GM12878 (cell line): ENCODE data around the gene SNX15. TPM values are rescaled to one million over a fixed set of nuclear protein-coding genes. Genes with fewer than 3 reads are reported as not detected.

Source experiments
- ATAC-seq: fragments of 200-7000 bp; cut with Tn5 transposase; 3 replicates; pipeline ENCODE4 v1.9.1; 2020; ENCODE audit warnings: mild to moderate bottlenecking, moderate library complexity
- BruUV-seq: library from RNA; stranded (reverse); fragments of 400-500 nt; replicated peaks from 2 replicates; lab custom pipeline; 2021; lab: Mats Ljungman, UMichigan
- CTCF ChIA-PET: fragments of 300-600 bp; sonication (Branson Sonifier 250); formaldehyde crosslinking; extraction: SDS; loops from one replicate; lab custom pipeline; 2021; ENCODE audit warnings: inconsistent platforms; lab: Yijun Ruan, JAX
- POLR2A ChIA-PET: fragments of 350-600 bp; formaldehyde crosslinking; extraction: SDS; loops from one replicate; lab custom pipeline; 2021; ENCODE audit warnings: inconsistent platforms; lab: Charles Lee
- RAD21 ChIA-PET: fragments of 300-600 bp; sonication (Branson Sonifier 250); formaldehyde crosslinking; loops from one replicate; lab custom pipeline; 2023; ENCODE audit warnings: antibody characterized with exemption; ENCODE audit not compliant: unreplicated experiment; lab: Charles Lee
- SMC1A ChIA-PET: fragments of 300-600 bp; sonication (Branson Sonifier 250); formaldehyde crosslinking; loops from one replicate; lab custom pipeline; 2023; ENCODE audit not compliant: unreplicated experiment, uncharacterized antibody; lab: Charles Lee
- DNase-seq: peaks from one replicate; pipeline ENCODE4 v3.0.0-alpha.2; 2011; ENCODE audit warnings: low read depth, low spot score
- FAIRE-seq: peaks from 3 replicates; lab custom pipeline; 2011; peaks lifted over from hg19 to GRCh38; lab: Jason Lieb, UNC
- H2AFZ ChIP-seq: 2 replicates; pipeline ENCODE4 v1.6.0; 2011; ENCODE audit warnings: low read depth, low read length, control low read depth; ENCODE audit not compliant: control insufficient read depth
- H3K27ac ChIP-seq: 2 replicates; pipeline ENCODE4 v1.5.1; 2011; ENCODE audit warnings: control low read depth; ENCODE audit not compliant: control insufficient read depth, insufficient read depth
- H3K27me3 ChIP-seq, 2 experiments: replicated peaks in 1 of 2; 2 replicates each; pipeline versions ENCODE4 v1.6.0 to v1.6.1; 2011; ENCODE audit warnings: low read length in 1 of 2; ENCODE audit not compliant: control insufficient read depth in 2 of 2, insufficient read depth in 2 of 2
- H3K36me3 ChIP-seq, 2 experiments: 2 replicates each; pipeline ENCODE4 v1.5.1; 2011; ENCODE audit warnings: low read length in 1 of 2; ENCODE audit not compliant: control insufficient read depth in 2 of 2, insufficient read depth in 2 of 2
- H3K4me1 ChIP-seq: 2 replicates; pipeline ENCODE4 v1.6.1; 2011; ENCODE audit warnings: mild to moderate bottlenecking, low read length, moderate library complexity, mixed read lengths; ENCODE audit not compliant: control insufficient read depth, insufficient read depth
- H3K4me2 ChIP-seq: 2 replicates; pipeline ENCODE4 v1.6.0; 2011; ENCODE audit warnings: control low read depth; ENCODE audit not compliant: control insufficient read depth, insufficient read depth
- H3K4me3 ChIP-seq: fragments of 200-600 bp; sonication (generic); 2 replicates; pipeline ENCODE4 v1.5.1; 2016
- H3K79me2 ChIP-seq: 2 replicates; pipeline ENCODE4 v1.6.0; 2011; ENCODE audit warnings: low read length; ENCODE audit not compliant: control insufficient read depth, insufficient read depth
- H3K9ac ChIP-seq: 2 replicates; pipeline ENCODE4 v1.8.0; 2011; ENCODE audit warnings: low read length, control low read depth, mixed read lengths; ENCODE audit not compliant: control insufficient read depth, insufficient read depth
- H3K9me3 ChIP-seq: replicated peaks from 3 replicates; pipeline ENCODE4 v1.5.1; 2011; ENCODE audit warnings: mild to moderate bottlenecking, low read length; ENCODE audit not compliant: control insufficient read depth, insufficient read depth
- H4K20me1 ChIP-seq: 2 replicates; pipeline ENCODE4 v1.6.0; 2011; ENCODE audit not compliant: control insufficient read depth, insufficient read depth
- ATF7 ChIP-seq: fragments of 450-650 bp; IDR thresholded peaks from 2 replicates; pipeline ENCODE4 v1.6.1; 2016; ENCODE audit warnings: low read depth, mild to moderate bottlenecking
- BRCA1 ChIP-seq: IDR thresholded peaks from 2 replicates; pipeline ENCODE4 v1.6.1; 2011; ENCODE audit warnings: low read depth, low read length, improper control_type of control experiment
- CBX3 ChIP-seq: fragments of 200-600 bp; sonication (generic); IDR thresholded peaks from 2 replicates; pipeline ENCODE4 v1.6.1; 2016; ENCODE audit warnings: low read depth, borderline replicate concordance
- FOS ChIP-seq: IDR thresholded peaks from 3 replicates; pipeline ENCODE4 v1.6.1; 2011; ENCODE audit warnings: borderline replicate concordance; ENCODE audit not compliant: insufficient read length; ENCODE audit errors: extremely low read depth
- HDAC2 ChIP-seq: fragments of 200-600 bp; sonication (generic); IDR thresholded peaks from 2 replicates; pipeline ENCODE4 v1.6.1; 2017
- RAD51 ChIP-seq: fragments of 450-650 bp; IDR thresholded peaks from 2 replicates; pipeline ENCODE4 v1.6.1; 2016; ENCODE audit warnings: moderate library complexity, mild to moderate bottlenecking, inconsistent platforms
- SMAD5 ChIP-seq: IDR thresholded peaks from 2 replicates; pipeline ENCODE4 v1.6.1; 2016; ENCODE audit warnings: antibody characterized with exemption, low read depth
- SMC3 ChIP-seq: IDR thresholded peaks from 2 replicates; pipeline ENCODE4 v1.6.1; 2011; ENCODE audit warnings: low read length, improper control_type of control experiment, borderline replicate concordance
- SPI1 ChIP-seq: IDR thresholded peaks from 2 replicates; pipeline ENCODE4 v1.6.1; 2011; ENCODE audit warnings: low read depth, mild to moderate bottlenecking, low read length, moderate library complexity, borderline replicate concordance; ENCODE audit not compliant: insufficient read depth
- STAT1 ChIP-seq: fragments of 450-650 bp; conservative IDR thresholded peaks from 2 replicates; pipeline ENCODE4 v1.6.1; 2014; ENCODE audit warnings: antibody characterized with exemption, mild to moderate bottlenecking
- TBL1XR1 ChIP-seq: IDR thresholded peaks from 2 replicates; pipeline ENCODE4 v1.6.1; 2012; ENCODE audit warnings: low read depth, low read length, improper control_type of control experiment
- WGBS: methylation state at CpG from one replicate; pipeline ENCODE4 v1.1.6; 2016; ENCODE audit warnings: low lambda C conversion rate; ENCODE audit not compliant: insufficient replicate concordance, insufficient coverage; ENCODE audit errors: missing lambda C conversion rate; 5-methylcytosine and 5-hydroxymethylcytosine counted together
- in situ Hi-C: fragments of 300-500 bp; cut with MboI; formaldehyde crosslinking; loops from 9 replicates; pipeline ENCODE4 v1.14.3; 2018; ENCODE audit warnings: mixed read lengths
- intact Hi-C: fragments of 100-400 bp; cut with micrococcal nuclease; formaldehyde crosslinking; loops from one replicate; pipeline ENCODE4 v1.14.2; 2022; ENCODE audit not compliant: unreplicated experiment
- polyA plus RNA-seq, 11 experiments: library from polyadenylated mRNA; depleted of rRNA in 4 of 11; unstranded in 6 of 11; stranded (reverse) in 5 of 11; fragments of >200 nt; fragmentation: Nextera tagmentation in 4 of 11; fragmentation: Illumina TruSeq in 1 of 11; extraction: Ambion mirVana in 4 of 11; extraction: Trizol in 1 of 11; gene quantifications; 1 replicate in 1 of 11; 2 replicates in 10 of 11; pipeline versions ENCODE4 v1.2.1 to v1.2.3, GENCODE V29; 2011 to 2016; ENCODE audit warnings: inconsistent platforms in 2 of 11, missing spikeins in 2 of 11, low read depth in 1 of 11
- total RNA-seq, 4 experiments: library from RNA; depleted of rRNA in 3 of 4; stranded (reverse); fragments of >200 nt in 3 of 4; fragmentation: Illumina TruSeq in 1 of 4; extraction: Trizol in 1 of 4; gene quantifications; 2 replicates each; pipeline versions ENCODE4 v1.2.1 to v1.2.3, GENCODE V29; 2013 to 2021
- TF ChIP-seq, protein P1 (sequence below): fragments of 450-650 bp; IDR thresholded peaks from 2 replicates; pipeline ENCODE4 v1.6.1; 2014; ENCODE audit warnings: mild to moderate bottlenecking
- TF ChIP-seq, protein P2 (sequence below): fragments of 450-650 bp; IDR thresholded peaks from 2 replicates; pipeline ENCODE4 v1.6.1; 2017; ENCODE audit warnings: antibody characterized with exemption, mild to moderate bottlenecking, moderate library complexity
- TF ChIP-seq, protein P3 (sequence below): fragments of 450-650 bp; IDR thresholded peaks from 2 replicates; pipeline ENCODE4 v1.6.1; 2017; ENCODE audit warnings: mild to moderate bottlenecking, low read depth, inconsistent platforms; ENCODE audit not compliant: poor library complexity, severe bottlenecking
- TF ChIP-seq, protein P4 (sequence below): IDR thresholded peaks from 2 replicates; pipeline ENCODE4 v1.6.1; 2012; ENCODE audit warnings: mild to moderate bottlenecking, low read depth, low read length

The SNX15 gene
- total and polyA plus RNA-seq, 10 of the 15 experiments (the other 5 are each of a cell fraction or from before 2014, with no cell fraction given): 2.4 to 24.0 (median 16.1) TPM

DNA sequence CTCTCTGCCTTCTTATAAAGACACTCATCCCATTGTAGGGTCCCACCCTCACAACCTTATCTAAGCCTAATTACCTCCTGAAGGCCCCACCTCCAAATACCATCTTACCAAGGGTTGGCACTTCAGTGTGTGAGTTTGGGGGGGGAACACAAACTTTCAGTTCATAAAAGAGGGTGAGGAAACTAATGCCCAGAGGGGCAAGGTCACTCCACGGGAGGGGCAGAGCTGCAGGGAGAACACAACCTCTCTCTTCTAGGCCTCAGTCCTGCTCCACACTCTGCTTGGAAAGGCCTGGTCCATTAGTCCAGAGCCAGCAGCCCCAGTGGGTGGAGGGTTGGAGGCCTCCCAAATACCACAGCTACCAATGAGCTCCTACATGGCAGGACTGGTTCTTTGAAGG lies 27.8 kb upstream of the SNX15 start:
- DNase-seq: no peak
- FAIRE-seq: no peak
- H2AFZ ChIP-seq: no peak overlapping the region
- POLR2A ChIA-PET: no interaction called here
- H3K4me1 ChIP-seq: peaks cover 8% of the 10 kb centered on the region
- no peak overlapping the region for H3K27ac ChIP-seq
- in situ Hi-C loops (no loop called here), intact Hi-C loops (no loop called here)
- H3K79me2 ChIP-seq: no peaks in the 10 kb centered on the region
- H3K9ac ChIP-seq: no peak overlapping the region
- no peak overlapping the region for H3K4me2 ChIP-seq
- RAD21 ChIA-PET: no interaction called here
- H4K20me1 ChIP-seq: no peaks in the 10 kb centered on the region
- 17% methylated on average over 1 of the region's 1 CpG for WGBS
- no peaks in the 10 kb centered on the region for H3K27me3 ChIP-seq
- no peak for ATAC-seq
- BruUV-seq: no TSS peak
- no peak overlapping the region for H3K4me3 ChIP-seq
- no peaks in the 10 kb centered on the region for H3K36me3 ChIP-seq
- no peaks in the 10 kb centered on the region for H3K9me3 ChIP-seq
- CTCF ChIA-PET: interaction anchor here (1.0 to 3.9 kb wide), 2 partner anchors 14 to 82 kb away, joined by 3 to 20 read pairs; partner anchors contain the start of gene ARL2
- SMC1A ChIA-PET: interaction anchor here (0.6 to 1.3 kb wide), 2 partner anchors 12 to 705 kb away, joined by 3 to 4 read pairs; no protein-coding TSS in a partner anchor
- TF ChIP-seq, protein P1, sequence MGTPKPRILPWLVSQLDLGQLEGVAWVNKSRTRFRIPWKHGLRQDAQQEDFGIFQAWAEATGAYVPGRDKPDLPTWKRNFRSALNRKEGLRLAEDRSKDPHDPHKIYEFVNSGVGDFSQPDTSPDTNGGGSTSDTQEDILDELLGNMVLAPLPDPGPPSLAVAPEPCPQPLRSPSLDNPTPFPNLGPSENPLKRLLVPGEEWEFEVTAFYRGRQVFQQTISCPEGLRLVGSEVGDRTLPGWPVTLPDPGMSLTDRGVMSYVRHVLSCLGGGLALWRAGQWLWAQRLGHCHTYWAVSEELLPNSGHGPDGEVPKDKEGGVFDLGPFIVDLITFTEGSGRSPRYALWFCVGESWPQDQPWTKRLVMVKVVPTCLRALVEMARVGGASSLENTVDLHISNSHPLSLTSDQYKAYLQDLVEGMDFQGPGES: no peak
- TF ChIP-seq BRCA1: no peak
- TF ChIP-seq HDAC2: no peak
- TF ChIP-seq, protein P2, sequence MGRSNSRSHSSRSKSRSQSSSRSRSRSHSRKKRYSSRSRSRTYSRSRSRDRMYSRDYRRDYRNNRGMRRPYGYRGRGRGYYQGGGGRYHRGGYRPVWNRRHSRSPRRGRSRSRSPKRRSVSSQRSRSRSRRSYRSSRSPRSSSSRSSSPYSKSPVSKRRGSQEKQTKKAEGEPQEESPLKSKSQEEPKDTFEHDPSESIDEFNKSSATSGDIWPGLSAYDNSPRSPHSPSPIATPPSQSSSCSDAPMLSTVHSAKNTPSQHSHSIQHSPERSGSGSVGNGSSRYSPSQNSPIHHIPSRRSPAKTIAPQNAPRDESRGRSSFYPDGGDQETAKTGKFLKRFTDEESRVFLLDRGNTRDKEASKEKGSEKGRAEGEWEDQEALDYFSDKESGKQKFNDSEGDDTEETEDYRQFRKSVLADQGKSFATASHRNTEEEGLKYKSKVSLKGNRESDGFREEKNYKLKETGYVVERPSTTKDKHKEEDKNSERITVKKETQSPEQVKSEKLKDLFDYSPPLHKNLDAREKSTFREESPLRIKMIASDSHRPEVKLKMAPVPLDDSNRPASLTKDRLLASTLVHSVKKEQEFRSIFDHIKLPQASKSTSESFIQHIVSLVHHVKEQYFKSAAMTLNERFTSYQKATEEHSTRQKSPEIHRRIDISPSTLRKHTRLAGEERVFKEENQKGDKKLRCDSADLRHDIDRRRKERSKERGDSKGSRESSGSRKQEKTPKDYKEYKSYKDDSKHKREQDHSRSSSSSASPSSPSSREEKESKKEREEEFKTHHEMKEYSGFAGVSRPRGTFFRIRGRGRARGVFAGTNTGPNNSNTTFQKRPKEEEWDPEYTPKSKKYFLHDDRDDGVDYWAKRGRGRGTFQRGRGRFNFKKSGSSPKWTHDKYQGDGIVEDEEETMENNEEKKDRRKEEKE: no peak
- TF ChIP-seq FOS: no peak
- no peak for TF ChIP-seq STAT1
- no peak for TF ChIP-seq CBX3
- TF ChIP-seq RAD51: no peak
- TF ChIP-seq, protein P3, sequence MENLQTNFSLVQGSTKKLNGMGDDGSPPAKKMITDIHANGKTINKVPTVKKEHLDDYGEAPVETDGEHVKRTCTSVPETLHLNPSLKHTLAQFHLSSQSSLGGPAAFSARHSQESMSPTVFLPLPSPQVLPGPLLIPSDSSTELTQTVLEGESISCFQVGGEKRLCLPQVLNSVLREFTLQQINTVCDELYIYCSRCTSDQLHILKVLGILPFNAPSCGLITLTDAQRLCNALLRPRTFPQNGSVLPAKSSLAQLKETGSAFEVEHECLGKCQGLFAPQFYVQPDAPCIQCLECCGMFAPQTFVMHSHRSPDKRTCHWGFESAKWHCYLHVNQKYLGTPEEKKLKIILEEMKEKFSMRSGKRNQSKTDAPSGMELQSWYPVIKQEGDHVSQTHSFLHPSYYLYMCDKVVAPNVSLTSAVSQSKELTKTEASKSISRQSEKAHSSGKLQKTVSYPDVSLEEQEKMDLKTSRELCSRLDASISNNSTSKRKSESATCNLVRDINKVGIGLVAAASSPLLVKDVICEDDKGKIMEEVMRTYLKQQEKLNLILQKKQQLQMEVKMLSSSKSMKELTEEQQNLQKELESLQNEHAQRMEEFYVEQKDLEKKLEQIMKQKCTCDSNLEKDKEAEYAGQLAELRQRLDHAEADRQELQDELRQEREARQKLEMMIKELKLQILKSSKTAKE: no peak
- TF ChIP-seq SMC3: no peak
- TF ChIP-seq, protein P4, sequence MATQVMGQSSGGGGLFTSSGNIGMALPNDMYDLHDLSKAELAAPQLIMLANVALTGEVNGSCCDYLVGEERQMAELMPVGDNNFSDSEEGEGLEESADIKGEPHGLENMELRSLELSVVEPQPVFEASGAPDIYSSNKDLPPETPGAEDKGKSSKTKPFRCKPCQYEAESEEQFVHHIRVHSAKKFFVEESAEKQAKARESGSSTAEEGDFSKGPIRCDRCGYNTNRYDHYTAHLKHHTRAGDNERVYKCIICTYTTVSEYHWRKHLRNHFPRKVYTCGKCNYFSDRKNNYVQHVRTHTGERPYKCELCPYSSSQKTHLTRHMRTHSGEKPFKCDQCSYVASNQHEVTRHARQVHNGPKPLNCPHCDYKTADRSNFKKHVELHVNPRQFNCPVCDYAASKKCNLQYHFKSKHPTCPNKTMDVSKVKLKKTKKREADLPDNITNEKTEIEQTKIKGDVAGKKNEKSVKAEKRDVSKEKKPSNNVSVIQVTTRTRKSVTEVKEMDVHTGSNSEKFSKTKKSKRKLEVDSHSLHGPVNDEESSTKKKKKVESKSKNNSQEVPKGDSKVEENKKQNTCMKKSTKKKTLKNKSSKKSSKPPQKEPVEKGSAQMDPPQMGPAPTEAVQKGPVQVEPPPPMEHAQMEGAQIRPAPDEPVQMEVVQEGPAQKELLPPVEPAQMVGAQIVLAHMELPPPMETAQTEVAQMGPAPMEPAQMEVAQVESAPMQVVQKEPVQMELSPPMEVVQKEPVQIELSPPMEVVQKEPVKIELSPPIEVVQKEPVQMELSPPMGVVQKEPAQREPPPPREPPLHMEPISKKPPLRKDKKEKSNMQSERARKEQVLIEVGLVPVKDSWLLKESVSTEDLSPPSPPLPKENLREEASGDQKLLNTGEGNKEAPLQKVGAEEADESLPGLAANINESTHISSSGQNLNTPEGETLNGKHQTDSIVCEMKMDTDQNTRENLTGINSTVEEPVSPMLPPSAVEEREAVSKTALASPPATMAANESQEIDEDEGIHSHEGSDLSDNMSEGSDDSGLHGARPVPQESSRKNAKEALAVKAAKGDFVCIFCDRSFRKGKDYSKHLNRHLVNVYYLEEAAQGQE: no peak
- TF ChIP-seq ATF7: no peak
- TF ChIP-seq TBL1XR1: no peak
- no peak for TF ChIP-seq SPI1
- no peak for TF ChIP-seq SMAD5
